ENCODE measurements around the gene MAPK8IP3. TPM values are rescaled to one million over a fixed set of nuclear protein-coding genes. Genes with fewer than 3 reads are reported as not detected.

MAPK8IP3 gene
- total and polyA plus RNA-seq, 9 of the 15 experiments (the other 6 are each of a cell fraction or from before 2014, with no cell fraction given): 0.17 to 58.7 (median 16.7) TPM

GRCh38 chr16:1772908-1773702 is 67.1 kb downstream of the MAPK8IP3 start, which contains the start of gene MRPS34 (continued):
- TF ChIP-seq CBX3 (IDR thresholded peaks at IDR 0.05; ENCODE audit: borderline replicate concordance in 1 of 2, low read length in 2 of 2) (peak in 1 of 2 experiments; percentile 48; a peak in 1 of 3 replicates), CAMTA2 (CRISPR knock-in tag; conservative IDR thresholded peaks at IDR 0.05) (no peak), NR3C1 (CRISPR knock-in tag; IDR thresholded peaks at IDR 0.05) (no peak; the same call in none of the 2 replicates), ZBTB1 (CRISPR knock-in tag; IDR thresholded peaks at IDR 0.05; ENCODE audit: borderline replicate concordance, low read depth) (peak; percentile 96), STAT5A (IDR thresholded peaks at IDR 0.05; ENCODE audit: borderline replicate concordance, low read length) (no peak; the same call in 1 of the 2 replicates), U2AF2 (optimal IDR thresholded peaks at IDR 0.05; ENCODE audit: low read depth, low read length) (no peak), NFIX (CRISPR knock-in tag; IDR thresholded peaks at IDR 0.05; ENCODE audit: low read depth) (no peak), CBFA2T3 (IDR thresholded peaks at IDR 0.05) (no peak), ZBTB17 (CRISPR knock-in tag; IDR thresholded peaks at IDR 0.05) (0 out of 2 replicates have a peak, but pooled peaks have one; percentile 46), GABPA (tag; conservative IDR thresholded peaks at IDR 0.05; ENCODE audit: low read depth) (peak; percentile 100), SMC3 (conservative IDR thresholded peaks at IDR 0.05; ENCODE audit: insufficient read depth, low read depth, low read length) (peak; percentile 67), ZEB2 (IDR thresholded peaks at IDR 0.05) (peak; percentile 91), NFXL1 (CRISPR knock-in tag; IDR thresholded peaks at IDR 0.05) (no peak), NR2C2 (CRISPR knock-in tag; IDR thresholded peaks at IDR 0.05) (peak; percentile 80), NR2C2 (tag; IDR thresholded peaks at IDR 0.05) (peak; percentile 79), SP2 (IDR thresholded peaks at IDR 0.05; ENCODE audit: extremely low read depth, low read depth, low read length, poor library complexity, severe bottlenecking) (no peak), ZNF232 (CRISPR knock-in tag; IDR thresholded peaks at IDR 0.05) (0 out of 2 replicates have a peak, but pooled peaks have one; percentile 31), RB1 (IDR thresholded peaks at IDR 0.05; ENCODE audit: low read depth) (peak; percentile 87), SP1 (CRISPR knock-in tag; IDR thresholded peaks at IDR 0.05) (peak; percentile 88), CREB1 (IDR thresholded peaks at IDR 0.05) (no peak; the same call in 1 of the 2 replicates), CREB1 (CRISPR knock-in tag; IDR thresholded peaks at IDR 0.05) (peak; percentile 49; the same call in 1 of the 2 replicates), ZNF778 (CRISPR knock-in tag; IDR thresholded peaks at IDR 0.05) (no peak), ZFPM2 (CRISPR knock-in tag; IDR thresholded peaks at IDR 0.05) (no peak), MTA2 (IDR thresholded peaks at IDR 0.05; ENCODE audit: low read depth) (no peak)
- TF ChIP-seq, protein P1, sequence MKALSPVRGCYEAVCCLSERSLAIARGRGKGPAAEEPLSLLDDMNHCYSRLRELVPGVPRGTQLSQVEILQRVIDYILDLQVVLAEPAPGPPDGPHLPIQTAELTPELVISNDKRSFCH (CRISPR knock-in tag; IDR thresholded peaks at IDR 0.05): no peak
- TF ChIP-seq, protein P1 (tag; IDR thresholded peaks at IDR 0.05): no peak
- TF ChIP-seq, protein P2, sequence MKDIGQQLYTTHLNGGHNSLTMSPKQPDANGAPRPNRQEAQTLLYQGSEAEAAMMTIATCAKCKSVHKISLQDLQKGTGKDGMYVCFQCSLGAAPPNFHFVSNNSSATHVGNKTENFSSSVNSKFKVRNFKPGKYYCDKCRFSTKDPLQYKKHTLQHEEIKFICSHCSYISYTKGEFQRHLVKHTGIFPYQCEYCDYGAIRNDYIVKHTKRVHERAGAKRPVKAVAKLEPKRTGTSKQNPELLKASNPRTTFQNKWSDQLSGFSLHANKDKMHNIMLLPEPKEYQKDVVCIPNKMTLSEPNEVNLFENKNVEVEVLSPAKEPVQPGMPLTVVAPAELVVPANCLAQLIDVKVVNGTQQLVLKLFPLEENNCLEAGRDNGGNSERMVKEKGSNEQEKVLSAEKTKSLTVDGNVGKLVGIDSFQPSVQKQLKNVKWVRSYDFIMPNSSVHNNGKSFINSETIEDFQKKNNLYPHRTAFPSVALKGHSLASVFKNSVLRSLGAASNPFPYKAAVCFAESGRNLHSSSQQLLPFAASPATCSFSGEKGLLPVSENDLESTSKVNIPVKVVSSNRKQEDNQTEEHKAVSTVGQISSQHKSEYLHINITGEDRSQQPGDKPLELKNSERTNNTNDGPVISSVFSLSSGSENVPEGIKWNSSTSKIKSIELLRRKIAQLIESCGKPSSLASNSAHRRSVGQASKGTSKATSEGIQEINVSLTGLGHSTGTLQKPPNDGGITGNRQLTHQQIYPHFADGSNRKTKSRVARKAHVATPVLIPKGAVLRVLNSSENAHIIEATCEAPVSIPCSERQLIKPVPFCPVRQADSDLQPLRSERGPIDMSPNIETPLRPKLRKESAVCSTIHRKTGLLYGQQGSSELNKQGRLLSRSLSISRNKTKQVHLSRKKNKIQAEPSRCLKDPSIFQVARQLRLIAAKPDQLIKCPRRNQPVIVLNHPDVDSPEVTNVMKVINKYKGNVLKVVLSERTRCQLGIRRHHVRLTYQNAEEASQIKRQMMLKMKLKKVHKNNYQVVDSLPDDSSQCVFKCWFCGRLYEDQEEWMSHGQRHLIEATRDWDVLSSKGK (CRISPR knock-in tag; IDR thresholded peaks at IDR 0.05): no peak
